Breast epithelium (tissue), 4 donors: ENCODE data around the gene SLC4A9. TPM values are rescaled to one million over a fixed set of nuclear protein-coding genes. Genes with fewer than 3 reads are reported as not detected.

Source experiments
- DNase-seq, 2 donors: peaks; one replicate each; pipeline ENCODE4 v3.0.0-alpha.2; 2019; ENCODE audit warnings: low spot score in 2 of 2
- H3K27ac ChIP-seq, 2 donors: fragments of 200-600 bp; sonication (generic) in 1 of 2; one replicate each; pipeline ENCODE4 v1.5.1; 2016 to 2019; ENCODE audit warnings: mild to moderate bottlenecking in 1 of 2
- H3K27me3 ChIP-seq, 2 donors: fragments of 200-600 bp; sonication (generic) in 1 of 2; one replicate each; pipeline versions ENCODE4 v1.5.1 to v1.6.0; 2017 to 2019; ENCODE audit warnings: control low read depth in 1 of 2, mild to moderate bottlenecking in 1 of 2
- H3K36me3 ChIP-seq: fragments of 200-600 bp; one replicate; pipeline ENCODE4 v1.5.1; 2019
- H3K4me1 ChIP-seq, 2 donors: fragments of 200-600 bp; sonication (generic); one replicate each; pipeline ENCODE4 v1.5.1; 2016 to 2019; ENCODE audit warnings: control low read depth in 1 of 2
- H3K4me3 ChIP-seq, 3 donors: fragments of 200-600 bp; sonication (generic); 1 replicate in 2 of 3; 2 replicates in 1 of 3; pipeline ENCODE4 v1.5.1; 2016 to 2019; ENCODE audit warnings: mild to moderate bottlenecking in 3 of 3, moderate library complexity in 2 of 3
- H3K9me3 ChIP-seq, 2 donors: fragments of 200-600 bp; sonication (generic) in 1 of 2; one replicate each; pipeline ENCODE4 v1.5.1; 2016 to 2019; ENCODE audit warnings: control low read depth in 1 of 2
- POLR2A ChIP-seq: fragments of 450-650 bp; IDR thresholded peaks from one replicate; pipeline ENCODE4 v1.6.1; 2016; ENCODE audit warnings: antibody characterized with exemption, mild to moderate bottlenecking, moderate library complexity
- POLR2AphosphoS5 ChIP-seq, 3 donors: sonication (generic); formaldehyde crosslinking; IDR thresholded peaks; one replicate each; pipeline ENCODE4 v1.6.1; 2017; ENCODE audit warnings: antibody characterized with exemption in 3 of 3
- intact Hi-C: fragments of 100-400 bp; cut with DNase I; formaldehyde crosslinking; loops from one replicate; pipeline ENCODE4 v1.15.1; 2023; ENCODE audit warnings: low total_unique reads
- total RNA-seq, 3 donors: library from RNA; depleted of rRNA; stranded (reverse); fragments of >200 nt; gene quantifications; one replicate each; pipeline ENCODE4 v1.1.0, GENCODE V29; 2016
- TF ChIP-seq, protein P1 (sequence below), 3 donors: fragments of 450-650 bp; IDR thresholded peaks; one replicate each; pipeline ENCODE4 v1.5.1; 2016 to 2017; ENCODE audit warnings: antibody characterized with exemption in 3 of 3, mild to moderate bottlenecking in 3 of 3, moderate library complexity in 3 of 3

The SLC4A9 gene
- total RNA-seq, 3 donors from 2014 or later: not detected

GRCh38 chr5:140371356-140372151 lies 11.6 kb downstream of the SLC4A9 start:
- DNase-seq: no peak
- H3K4me3 ChIP-seq: no peak overlapping the region
- no peaks in the 10 kb centered on the region for H3K9me3 ChIP-seq
- H3K27ac ChIP-seq: no peak overlapping the region
- no peaks in the 10 kb centered on the region for H3K4me1 ChIP-seq
- no peaks in the 10 kb centered on the region for H3K27me3 ChIP-seq
- no peaks in the 10 kb centered on the region for H3K36me3 ChIP-seq
- TF ChIP-seq POLR2AphosphoS5 (IDR thresholded peaks at IDR 0.05): no peak
- TF ChIP-seq, protein P1, sequence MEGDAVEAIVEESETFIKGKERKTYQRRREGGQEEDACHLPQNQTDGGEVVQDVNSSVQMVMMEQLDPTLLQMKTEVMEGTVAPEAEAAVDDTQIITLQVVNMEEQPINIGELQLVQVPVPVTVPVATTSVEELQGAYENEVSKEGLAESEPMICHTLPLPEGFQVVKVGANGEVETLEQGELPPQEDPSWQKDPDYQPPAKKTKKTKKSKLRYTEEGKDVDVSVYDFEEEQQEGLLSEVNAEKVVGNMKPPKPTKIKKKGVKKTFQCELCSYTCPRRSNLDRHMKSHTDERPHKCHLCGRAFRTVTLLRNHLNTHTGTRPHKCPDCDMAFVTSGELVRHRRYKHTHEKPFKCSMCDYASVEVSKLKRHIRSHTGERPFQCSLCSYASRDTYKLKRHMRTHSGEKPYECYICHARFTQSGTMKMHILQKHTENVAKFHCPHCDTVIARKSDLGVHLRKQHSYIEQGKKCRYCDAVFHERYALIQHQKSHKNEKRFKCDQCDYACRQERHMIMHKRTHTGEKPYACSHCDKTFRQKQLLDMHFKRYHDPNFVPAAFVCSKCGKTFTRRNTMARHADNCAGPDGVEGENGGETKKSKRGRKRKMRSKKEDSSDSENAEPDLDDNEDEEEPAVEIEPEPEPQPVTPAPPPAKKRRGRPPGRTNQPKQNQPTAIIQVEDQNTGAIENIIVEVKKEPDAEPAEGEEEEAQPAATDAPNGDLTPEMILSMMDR (IDR thresholded peaks at IDR 0.05): no peak
- no peak for TF ChIP-seq POLR2A
- intact Hi-C loops: no loop called here

DNA sequence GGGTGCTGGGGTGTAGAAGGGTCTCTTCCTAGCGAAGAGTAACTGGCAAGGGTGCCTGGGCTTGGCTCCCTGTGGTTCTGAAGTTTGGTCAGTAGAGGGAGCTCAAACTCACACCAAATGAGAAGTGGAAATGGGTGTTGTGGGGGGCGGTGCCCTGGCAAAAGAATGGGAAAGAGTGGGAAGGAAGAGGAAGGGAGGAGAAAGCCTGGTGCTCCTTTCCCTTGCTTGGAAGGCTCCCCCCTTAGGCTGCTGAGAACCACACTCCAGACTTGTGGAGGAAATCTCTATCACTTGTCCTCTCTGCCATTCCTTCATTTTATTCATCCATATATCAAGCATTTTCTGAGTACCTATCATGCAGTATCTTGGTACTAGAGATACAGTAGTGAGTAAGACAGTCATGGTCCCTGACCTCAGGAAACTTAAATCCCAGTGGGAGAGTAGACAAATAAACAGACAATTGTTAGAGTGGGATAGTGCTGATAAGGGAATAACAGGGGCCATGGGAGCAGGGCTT lies 13.0 kb downstream of the SLC4A9 start:
- Histone ChIP-seq H3K36me3 (no peaks in the 10 kb centered on the region), H3K9me3 (no peaks in the 10 kb centered on the region), H3K27ac (peak overlapping the region in 1 of 2 donors; percentile 19), H3K4me1 (no peaks in the 10 kb centered on the region), H3K27me3 (no peaks in the 10 kb centered on the region), H3K4me3 (no peak overlapping the region)
- DNase-seq: peak in 1 of 2 donors; percentile 35
- no peak for TF ChIP-seq POLR2A
- TF ChIP-seq POLR2AphosphoS5 (IDR thresholded peaks at IDR 0.05): no peak
- TF ChIP-seq, protein P1 (IDR thresholded peaks at IDR 0.05): peak; percentile 69 to 79 (median 69)
- intact Hi-C loops: no loop called here

- Histone ChIP-seq H3K27ac (no peak overlapping the region), H3K4me1 (no peaks in the 10 kb centered on the region), H3K4me3 (no peak overlapping the region), H3K36me3 (no peaks in the 10 kb centered on the region), H3K9me3 (no peaks in the 10 kb centered on the region), H3K27me3 (no peaks in the 10 kb centered on the region)
- TF ChIP-seq POLR2AphosphoS5 (IDR thresholded peaks at IDR 0.05): no peak
- TF ChIP-seq, protein P1 (IDR thresholded peaks at IDR 0.05): no peak
- intact Hi-C loops: no loop called here
- DNase-seq: no peak
These were observed 21.4 kb downstream of the SLC4A9 start for GRCh38 chr5:140381351-140381750.

GRCh38 chr5:140381972-140382371 lies 22.0 kb downstream of the SLC4A9 start:
- intact Hi-C loops: no loop called here

DNA sequence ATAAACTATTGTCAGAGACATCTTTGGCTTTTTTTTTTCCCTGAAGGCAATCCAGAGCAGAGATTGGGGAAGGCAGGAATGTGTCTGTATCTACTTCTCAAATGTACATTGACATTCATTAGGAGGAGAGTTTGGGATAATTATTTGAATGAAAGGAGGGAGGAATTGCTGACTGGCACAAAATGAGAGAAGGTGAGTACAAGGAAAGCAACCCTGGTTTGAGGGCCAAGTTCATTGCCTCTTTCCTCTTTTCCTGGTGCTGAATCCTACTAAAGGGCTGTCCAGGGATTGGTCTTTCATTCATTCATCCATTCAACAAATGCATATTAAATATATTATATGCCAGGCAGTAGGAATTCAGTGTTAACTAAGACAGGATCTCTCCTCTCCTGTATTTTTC lies 22.9 kb downstream of the SLC4A9 start:
- H3K4me3 ChIP-seq: no peak overlapping the region
- H3K9me3 ChIP-seq: no peaks in the 10 kb centered on the region
- intact Hi-C loops: no loop called here
- TF ChIP-seq, protein P1 (IDR thresholded peaks at IDR 0.05): no peak
- no peaks in the 10 kb centered on the region for H3K4me1 ChIP-seq
- DNase-seq: no peak
- H3K36me3 ChIP-seq: no peaks in the 10 kb centered on the region
- no peaks in the 10 kb centered on the region for H3K27me3 ChIP-seq
- no peak overlapping the region for H3K27ac ChIP-seq

More at GRCh38 chr5:140381972-140382371, 22.0 kb downstream of the SLC4A9 start:
- Histone ChIP-seq H3K9me3 (no peaks in the 10 kb centered on the region), H3K27ac (no peak overlapping the region), H3K27me3 (no peaks in the 10 kb centered on the region), H3K4me3 (no peak overlapping the region), H3K4me1 (no peaks in the 10 kb centered on the region), H3K36me3 (no peaks in the 10 kb centered on the region)
- no peak for DNase-seq
- no peak for TF ChIP-seq POLR2AphosphoS5 (IDR thresholded peaks at IDR 0.05)
- TF ChIP-seq, protein P1 (IDR thresholded peaks at IDR 0.05): no peak
- no peak for TF ChIP-seq POLR2A
